OCI-LY7 (cell line): Measurements from ENCODE around the gene ARHGAP29. TPM values are rescaled to one million over a fixed set of nuclear protein-coding genes. Genes with fewer than 3 reads are reported as not detected.

Source experiments
- BruUV-seq: library from RNA; stranded (reverse); fragments of 400-500 nt; replicated peaks from 2 replicates; lab custom pipeline; 2021; lab: Mats Ljungman, UMichigan
- CTCF ChIA-PET: fragments of 300-600 bp; sonication (Branson Sonifier 250); formaldehyde crosslinking; loops from one replicate; lab custom pipeline; 2022; ENCODE audit warnings: antibody characterized with exemption; ENCODE audit not compliant: unreplicated experiment; lab: Charles Lee
- POLR2A ChIA-PET: fragments of 300-600 bp; sonication (Branson Sonifier 250); formaldehyde crosslinking; loops from one replicate; lab custom pipeline; 2022; ENCODE audit warnings: antibody characterized with exemption; lab: Charles Lee
- DNase-seq: peaks from one replicate; pipeline ENCODE4 v3.0.0-alpha.2; 2015; ENCODE audit warnings: low spot score
- H2AFZ ChIP-seq: fragments of 200-600 bp; sonication (generic), shearing (Covaris generic); 2 replicates; pipeline ENCODE4 v1.6.1; 2014; ENCODE audit warnings: mild to moderate bottlenecking, antibody characterized with exemption, low read length, moderate library complexity
- H3K27ac ChIP-seq: fragments of 200-600 bp; sonication (generic); 2 replicates; pipeline ENCODE4 v1.5.1; 2014; ENCODE audit warnings: mixed run types, low read depth, mild to moderate bottlenecking, moderate library complexity, low read length, inconsistent platforms; ENCODE audit not compliant: poor library complexity, severe bottlenecking
- H3K36me3 ChIP-seq: fragments of 200-600 bp; sonication (generic); 2 replicates; pipeline ENCODE4 v1.6.1; 2014; ENCODE audit warnings: mild to moderate bottlenecking, antibody characterized with exemption, low read length, moderate library complexity, mixed read lengths; ENCODE audit not compliant: insufficient read depth
- H3K4me1 ChIP-seq: fragments of 200-600 bp; sonication (generic); 2 replicates; pipeline ENCODE4 v1.5.1; 2014; ENCODE audit warnings: mild to moderate bottlenecking, low read length; ENCODE audit not compliant: insufficient read depth, poor library complexity, severe bottlenecking
- H3K4me2 ChIP-seq: fragments of 200-600 bp; sonication (generic); 2 replicates; pipeline ENCODE4 v1.6.1; 2014; ENCODE audit warnings: mild to moderate bottlenecking, low read length
- H3K4me3 ChIP-seq: fragments of 200-600 bp; sonication (generic); 2 replicates; pipeline ENCODE4 v1.5.1; 2014; ENCODE audit warnings: mild to moderate bottlenecking, low read depth, low read length; ENCODE audit not compliant: poor library complexity, severe bottlenecking
- H3K79me2 ChIP-seq: fragments of 200-600 bp; sonication (generic); 2 replicates; pipeline ENCODE4 v1.6.1; 2016; ENCODE audit warnings: low read depth, mild to moderate bottlenecking, low read length, moderate library complexity, mixed read lengths; ENCODE audit not compliant: insufficient read depth
- H3K9me2 ChIP-seq: fragments of 200-600 bp; sonication (generic); 2 replicates; pipeline ENCODE4 v1.6.1; 2016; ENCODE audit warnings: mild to moderate bottlenecking, low read length, mixed read lengths; ENCODE audit not compliant: insufficient read depth
- H3K9me3 ChIP-seq: fragments of 200-600 bp; sonication (generic); 2 replicates; pipeline ENCODE4 v1.6.1; 2014; ENCODE audit warnings: mild to moderate bottlenecking, mixed run types, low read length, mixed read lengths
- H4K20me1 ChIP-seq: fragments of 200-600 bp; sonication (generic); 2 replicates; pipeline ENCODE4 v1.6.1; 2014; ENCODE audit warnings: mild to moderate bottlenecking, antibody characterized with exemption, low read length, moderate library complexity, mixed read lengths; ENCODE audit not compliant: insufficient read depth
- EZH2phosphoT487 ChIP-seq: fragments of 200-600 bp; sonication (generic); IDR thresholded peaks from 2 replicates; pipeline ENCODE4 v1.6.1; 2018; ENCODE audit warnings: low read depth, borderline replicate concordance, mild to moderate bottlenecking, mixed run types, antibody characterized with exemption, low read length, moderate library complexity, mixed read lengths
- intact Hi-C: fragments of 100-400 bp; cut with micrococcal nuclease; formaldehyde crosslinking; loops from one replicate; pipeline ENCODE4 v1.10.0; 2022; ENCODE audit not compliant: unreplicated experiment
- total RNA-seq, 2 experiments: library from RNA; depleted of rRNA in 1 of 2; stranded (reverse); fragments of >200 nt in 1 of 2; shearing (Covaris generic) in 1 of 2; gene quantifications; 2 replicates each; pipeline ENCODE4 v1.2.3, GENCODE V29; 2014 to 2022
- TF ChIP-seq, protein P1 (sequence below): fragments of 200-600 bp; sonication (generic); conservative IDR thresholded peaks from 2 replicates; pipeline ENCODE4 v1.5.1; 2014; ENCODE audit warnings: mild to moderate bottlenecking, antibody characterized with exemption, low read length, moderate library complexity, mixed read lengths

ARHGAP29 gene
- total RNA-seq, 2 experiments from 2014 or later, result 0.06 TPM; not detected in 1

DNA sequence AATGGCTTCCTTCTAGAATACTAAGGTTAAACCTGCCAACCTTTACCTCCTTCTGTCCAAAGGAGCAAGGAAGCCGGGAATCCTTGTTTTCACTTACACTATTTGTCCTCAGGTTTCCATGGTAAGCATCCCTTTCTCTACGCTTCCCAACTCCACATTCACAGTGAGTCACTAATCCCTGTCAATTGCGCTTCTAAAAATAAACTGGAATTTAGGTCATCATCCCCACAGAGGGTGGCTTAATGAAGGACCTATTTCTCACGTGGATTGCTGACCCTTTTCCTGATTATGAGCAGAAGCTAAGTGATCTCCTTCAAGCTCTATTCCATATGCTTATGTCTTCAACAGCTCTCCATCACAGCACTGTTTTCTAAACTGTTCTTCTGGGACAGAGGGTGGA lies 76.6 kb downstream of the ARHGAP29 start:
- no peaks in the 10 kb centered on the region for H4K20me1 ChIP-seq
- no peak for DNase-seq
- H3K4me2 ChIP-seq, result no peak overlapping the region
- ChIA-PET POLR2A (no interaction called here), CTCF (no interaction called here)
- BruUV-seq, result no TSS peak
- H3K9me3 ChIP-seq, result no peaks in the 10 kb centered on the region
- intact Hi-C loops, result no loop called here
- no peak overlapping the region for H2AFZ ChIP-seq
- no peaks in the 10 kb centered on the region for H3K36me3 ChIP-seq
- H3K79me2 ChIP-seq, result no peaks in the 10 kb centered on the region
- H3K4me1 ChIP-seq, result no peaks in the 10 kb centered on the region
- TF ChIP-seq, protein P1, sequence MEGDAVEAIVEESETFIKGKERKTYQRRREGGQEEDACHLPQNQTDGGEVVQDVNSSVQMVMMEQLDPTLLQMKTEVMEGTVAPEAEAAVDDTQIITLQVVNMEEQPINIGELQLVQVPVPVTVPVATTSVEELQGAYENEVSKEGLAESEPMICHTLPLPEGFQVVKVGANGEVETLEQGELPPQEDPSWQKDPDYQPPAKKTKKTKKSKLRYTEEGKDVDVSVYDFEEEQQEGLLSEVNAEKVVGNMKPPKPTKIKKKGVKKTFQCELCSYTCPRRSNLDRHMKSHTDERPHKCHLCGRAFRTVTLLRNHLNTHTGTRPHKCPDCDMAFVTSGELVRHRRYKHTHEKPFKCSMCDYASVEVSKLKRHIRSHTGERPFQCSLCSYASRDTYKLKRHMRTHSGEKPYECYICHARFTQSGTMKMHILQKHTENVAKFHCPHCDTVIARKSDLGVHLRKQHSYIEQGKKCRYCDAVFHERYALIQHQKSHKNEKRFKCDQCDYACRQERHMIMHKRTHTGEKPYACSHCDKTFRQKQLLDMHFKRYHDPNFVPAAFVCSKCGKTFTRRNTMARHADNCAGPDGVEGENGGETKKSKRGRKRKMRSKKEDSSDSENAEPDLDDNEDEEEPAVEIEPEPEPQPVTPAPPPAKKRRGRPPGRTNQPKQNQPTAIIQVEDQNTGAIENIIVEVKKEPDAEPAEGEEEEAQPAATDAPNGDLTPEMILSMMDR, result no peak
- H3K4me3 ChIP-seq, result no peak overlapping the region
- no peaks in the 10 kb centered on the region for H3K9me2 ChIP-seq
- no peak overlapping the region for H3K27ac ChIP-seq

- intact Hi-C loops, result no loop called here
- CTCF ChIA-PET, result no interaction called here
- H3K9me2 ChIP-seq, result no peaks in the 10 kb centered on the region
Observed at GRCh38 chr1:94156096-94156625, 81.2 kb downstream of the ARHGAP29 start.

GRCh38 chr1:94154989-94155388 lies 82.4 kb downstream of the ARHGAP29 start:
- no peaks in the 10 kb centered on the region for H3K36me3 ChIP-seq
- CTCF ChIA-PET, result no interaction called here
- H2AFZ ChIP-seq, result no peak overlapping the region
- no peak for DNase-seq
- H3K79me2 ChIP-seq, result no peaks in the 10 kb centered on the region
- H3K27ac ChIP-seq, result no peak overlapping the region
- BruUV-seq, result no TSS peak
- no peaks in the 10 kb centered on the region for H3K4me1 ChIP-seq
- TF ChIP-seq EZH2phosphoT487, result no peak
- TF ChIP-seq, protein P1, result no peak
- H3K9me3 ChIP-seq, result no peaks in the 10 kb centered on the region
- H3K4me2 ChIP-seq, result no peak overlapping the region
- POLR2A ChIA-PET, result no interaction called here
- no peak overlapping the region for H3K4me3 ChIP-seq
- H3K9me2 ChIP-seq, result no peaks in the 10 kb centered on the region
- intact Hi-C loops, result no loop called here
- no peaks in the 10 kb centered on the region for H4K20me1 ChIP-seq

More at GRCh38 chr1:94156096-94156625, 81.2 kb downstream of the ARHGAP29 start:
- Histone ChIP-seq H3K4me3 (no peak overlapping the region), H3K9me3 (no peaks in the 10 kb centered on the region), H2AFZ (no peak overlapping the region), H4K20me1 (no peaks in the 10 kb centered on the region), H3K27ac (no peak overlapping the region), H3K4me1 (no peaks in the 10 kb centered on the region), H3K36me3 (no peaks in the 10 kb centered on the region), H3K79me2 (no peaks in the 10 kb centered on the region), H3K4me2 (no peak overlapping the region)
- no peak for DNase-seq
- TF ChIP-seq, protein P1, result no peak
- no peak for TF ChIP-seq EZH2phosphoT487
- BruUV-seq, result no TSS peak
- POLR2A ChIA-PET, result interaction anchor here (0.5 to 0.6 kb wide), 2 partner anchors 843 to 1943 kb away, joined by 3 to 6 read pairs; no protein-coding TSS in a partner anchor
